GM19043 (cell line): Measurements from ENCODE around the gene SLC34A1.
"Not testable (repeated sequence)": the region's sequence is repeated elsewhere in the genome, so short reads cannot be mapped to it uniquely, and the experiment has no call there.

ENCODE experiments used
- ATAC-seq: cut with Tn5 transposase; IDR thresholded peaks from one replicate; pipeline ENCODE4 v1.9.1; 2021; ENCODE audit warnings: low read depth; ENCODE audit not compliant: unreplicated experiment

Gene SLC34A1

GRCh38 chr5:177367981-177368868 is 16.0 kb upstream of the SLC34A1 start:
- ATAC-seq = no peak

- ATAC-seq = no peak
Observed at GRCh38 chr5:177368869-177369644, 15.2 kb upstream of the SLC34A1 start.

- ATAC-seq = no peak
Observed at GRCh38 chr5:177369645-177370440, 14.4 kb upstream of the SLC34A1 start.

- ATAC-seq = peak; percentile 54
Observed at GRCh38 chr5:177370488-177371119, 13.6 kb upstream of the SLC34A1 start.

GRCh38 chr5:177371120-177372033 is 12.9 kb upstream of the SLC34A1 start:
- no peak for ATAC-seq

GRCh38 chr5:177372034-177372896 is 12.0 kb upstream of the SLC34A1 start:
- no peak for ATAC-seq

GRCh38 chr5:177372910-177373309 is 11.3 kb upstream of the SLC34A1 start:
- no peak for ATAC-seq

DNA sequence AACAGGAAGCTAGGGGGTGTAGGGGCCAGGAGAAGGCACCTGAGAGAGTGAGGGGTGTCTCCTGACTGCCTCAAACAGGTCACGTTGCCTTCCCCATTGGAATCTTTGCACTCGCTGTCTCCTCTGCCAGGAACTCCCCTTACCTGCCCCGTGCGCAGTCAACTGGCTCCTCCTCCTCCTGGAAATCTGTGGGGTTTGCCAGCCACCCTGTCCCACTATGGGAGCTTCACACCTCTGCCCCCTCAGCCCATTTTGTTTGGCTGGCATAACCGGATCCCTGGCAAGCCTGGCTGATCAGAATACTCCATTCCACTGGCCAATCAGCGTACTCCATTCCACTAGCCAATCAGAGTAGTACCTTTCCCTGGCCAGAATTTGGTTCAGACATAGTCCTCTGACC is 10.4 kb upstream of the SLC34A1 start:
- ATAC-seq = no peak

GRCh38 chr5:177374211-177374610 is 10.0 kb upstream of the SLC34A1 start:
- no peak for ATAC-seq

- not testable (repeated sequence) for ATAC-seq
Observed at GRCh38 chr5:177375516-177375915, 8.7 kb upstream of the SLC34A1 start.

DNA sequence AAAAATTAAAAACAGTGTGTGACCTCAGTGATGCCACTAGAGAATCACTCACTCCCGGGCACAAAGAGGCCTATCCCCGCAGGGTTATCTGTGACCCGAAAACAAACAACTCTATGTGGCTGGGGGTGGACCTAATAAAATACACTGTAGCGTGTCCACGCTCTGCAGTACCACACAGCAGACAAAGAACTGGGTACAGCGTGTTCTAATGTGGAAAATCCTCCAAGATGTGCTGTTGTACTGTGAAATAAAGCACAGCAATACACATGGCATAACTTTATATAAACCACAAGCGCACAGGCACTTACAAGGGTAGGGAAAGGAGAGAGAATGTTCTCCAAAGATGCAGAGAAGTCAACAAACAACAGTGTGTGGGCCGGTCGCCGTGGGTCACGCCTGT is 8.1 kb upstream of the SLC34A1 start:
- no peak for ATAC-seq

GRCh38 chr5:177377851-177378776 is 6.1 kb upstream of the SLC34A1 start:
- ATAC-seq = no peak

GRCh38 chr5:177378884-177379883 is 5.0 kb upstream of the SLC34A1 start:
- peak; percentile 67 for ATAC-seq

GRCh38 chr5:177380805-177381126 is 3.5 kb upstream of the SLC34A1 start:
- no peak for ATAC-seq

- no peak for ATAC-seq
Observed at GRCh38 chr5:177382423-177383029, 1.7 kb upstream of the SLC34A1 start.

DNA sequence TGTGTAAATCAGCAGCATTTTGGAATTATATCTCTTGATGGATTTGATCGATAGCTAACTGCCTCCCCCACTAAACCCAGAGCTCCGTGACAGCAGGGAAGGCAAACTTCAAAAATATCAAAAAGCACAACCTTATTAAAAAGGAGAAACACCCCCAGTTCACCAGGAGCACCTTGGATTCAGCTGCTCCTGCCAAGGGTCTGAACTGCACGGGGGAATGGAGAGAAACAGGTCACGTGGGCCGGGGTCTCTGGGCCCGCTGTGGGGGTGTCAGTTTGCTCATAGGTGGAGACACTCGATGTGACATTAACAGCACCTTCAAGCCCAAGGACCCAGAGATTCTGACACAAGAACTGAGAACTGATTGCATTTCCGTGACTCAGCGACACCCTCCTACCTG is 1.1 kb upstream of the SLC34A1 start:
- ATAC-seq = no peak
